SJCRH30 (cell line): ENCODE data around the gene CD63. TPM values are rescaled to one million over a fixed set of nuclear protein-coding genes. Genes with fewer than 3 reads are reported as not detected.

Experiments
- DNase-seq, 2 experiments: peaks; one replicate each; pipeline ENCODE4 v3.0.0-alpha.2; 2015 to 2020
- H3K27ac ChIP-seq: fragments of 250-450 bp; sonication (Bioruptor Pico); 2 replicates; pipeline ENCODE4 v1.5.1; 2020; ENCODE audit warnings: mild to moderate bottlenecking, moderate library complexity
- H3K27me3 ChIP-seq: fragments of 250-450 bp; sonication (Bioruptor Pico); 2 replicates; pipeline ENCODE4 v1.5.1; 2020; ENCODE audit warnings: mild to moderate bottlenecking, moderate library complexity
- H3K36me3 ChIP-seq: fragments of 250-450 bp; sonication (Bioruptor Pico); 2 replicates; pipeline ENCODE4 v1.5.1; 2020; ENCODE audit warnings: mild to moderate bottlenecking, moderate library complexity
- H3K4me1 ChIP-seq: fragments of 250-450 bp; sonication (Bioruptor Pico); 2 replicates; pipeline ENCODE4 v1.5.1; 2020; ENCODE audit warnings: mild to moderate bottlenecking, moderate library complexity
- H3K4me3 ChIP-seq: fragments of 250-450 bp; sonication (Bioruptor Pico); 2 replicates; pipeline ENCODE4 v1.5.1; 2020; ENCODE audit warnings: mild to moderate bottlenecking, moderate library complexity
- H3K9me3 ChIP-seq: fragments of 250-450 bp; sonication (Bioruptor Pico); replicated peaks from 2 replicates; pipeline ENCODE4 v1.5.1; 2020; ENCODE audit warnings: mild to moderate bottlenecking, moderate library complexity
- total RNA-seq: library from RNA; depleted of rRNA; stranded (reverse); fragments of >200 nt; shearing (Covaris generic); gene quantifications from 2 replicates; pipeline ENCODE4 v1.2.3, GENCODE V29; 2014

CD63 gene
- total RNA-seq, 1 experiment from 2014 or later = 598 TPM

DNA sequence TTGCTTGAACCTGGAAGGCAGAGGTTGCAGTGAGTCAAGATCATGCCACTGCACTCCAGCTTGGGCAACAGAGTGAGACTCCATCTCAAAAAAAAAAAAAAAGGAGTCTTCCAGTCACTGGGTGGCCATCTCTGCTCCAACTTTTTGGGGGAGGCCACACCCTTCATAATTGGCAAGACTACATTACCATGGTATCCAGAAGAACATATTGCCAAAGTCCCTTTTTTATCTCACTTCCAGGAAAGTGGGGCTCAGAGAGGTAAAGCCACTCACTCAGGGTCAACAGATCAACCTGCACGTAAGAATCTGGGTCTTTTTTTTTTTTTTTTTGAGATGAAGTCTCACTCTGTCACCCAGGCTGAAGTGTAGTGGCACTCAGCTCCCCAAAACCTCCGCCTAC, 5.0 kb upstream of the CD63 start:
- Histone ChIP-seq H3K9me3 (no peaks in the 10 kb centered on the region), H3K36me3 (no peaks in the 10 kb centered on the region), H3K4me1 (peaks cover 15% of the 10 kb centered on the region), H3K27ac (no peak overlapping the region), H3K4me3 (no peak overlapping the region), H3K27me3 (no peaks in the 10 kb centered on the region)
- no peak for DNase-seq

DNA sequence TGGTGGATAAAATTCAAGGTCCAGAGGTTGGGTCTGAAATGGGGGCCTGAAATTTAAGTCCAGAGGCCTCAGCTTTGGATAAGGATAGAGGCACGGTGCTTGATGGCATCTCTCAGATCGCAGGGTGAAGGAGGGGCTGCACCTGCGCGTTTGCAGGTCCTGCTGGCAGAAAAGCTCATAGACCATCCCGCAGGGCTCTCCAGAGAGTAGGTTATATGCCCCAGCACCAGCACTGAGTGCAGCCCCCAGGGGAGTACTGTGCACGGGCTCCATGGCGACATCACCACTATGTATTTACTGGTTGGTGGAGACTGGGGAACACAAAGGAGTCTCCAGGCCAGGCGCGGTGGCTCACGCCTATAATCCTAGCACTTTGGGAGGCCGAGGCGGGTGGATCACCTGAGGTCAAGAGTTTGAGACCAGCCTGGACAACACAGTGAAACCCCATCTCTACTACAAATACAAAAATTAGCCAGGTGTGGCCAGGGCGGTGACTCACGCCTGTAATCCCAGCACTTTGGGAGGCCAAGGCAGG, 4.3 kb upstream of the CD63 start:
- Histone ChIP-seq H3K36me3 (no peaks in the 10 kb centered on the region), H3K4me1 (peaks cover 15% of the 10 kb centered on the region), H3K9me3 (no peaks in the 10 kb centered on the region), H3K4me3 (no peak overlapping the region), H3K27ac (no peak overlapping the region), H3K27me3 (no peaks in the 10 kb centered on the region)
- DNase-seq = no peak

GRCh38 chr12:55732288-55732687, 3.5 kb upstream of the CD63 start:
- Histone ChIP-seq H3K4me1 (peaks cover 11% of the 10 kb centered on the region), H3K36me3 (peaks cover under 1% of the 10 kb centered on the region; the same call in 1 of the 2 replicates), H3K27me3 (no peaks in the 10 kb centered on the region), H3K9me3 (no peaks in the 10 kb centered on the region), H3K4me3 (no peak overlapping the region), H3K27ac (no peak overlapping the region)
- no peak for DNase-seq

DNA sequence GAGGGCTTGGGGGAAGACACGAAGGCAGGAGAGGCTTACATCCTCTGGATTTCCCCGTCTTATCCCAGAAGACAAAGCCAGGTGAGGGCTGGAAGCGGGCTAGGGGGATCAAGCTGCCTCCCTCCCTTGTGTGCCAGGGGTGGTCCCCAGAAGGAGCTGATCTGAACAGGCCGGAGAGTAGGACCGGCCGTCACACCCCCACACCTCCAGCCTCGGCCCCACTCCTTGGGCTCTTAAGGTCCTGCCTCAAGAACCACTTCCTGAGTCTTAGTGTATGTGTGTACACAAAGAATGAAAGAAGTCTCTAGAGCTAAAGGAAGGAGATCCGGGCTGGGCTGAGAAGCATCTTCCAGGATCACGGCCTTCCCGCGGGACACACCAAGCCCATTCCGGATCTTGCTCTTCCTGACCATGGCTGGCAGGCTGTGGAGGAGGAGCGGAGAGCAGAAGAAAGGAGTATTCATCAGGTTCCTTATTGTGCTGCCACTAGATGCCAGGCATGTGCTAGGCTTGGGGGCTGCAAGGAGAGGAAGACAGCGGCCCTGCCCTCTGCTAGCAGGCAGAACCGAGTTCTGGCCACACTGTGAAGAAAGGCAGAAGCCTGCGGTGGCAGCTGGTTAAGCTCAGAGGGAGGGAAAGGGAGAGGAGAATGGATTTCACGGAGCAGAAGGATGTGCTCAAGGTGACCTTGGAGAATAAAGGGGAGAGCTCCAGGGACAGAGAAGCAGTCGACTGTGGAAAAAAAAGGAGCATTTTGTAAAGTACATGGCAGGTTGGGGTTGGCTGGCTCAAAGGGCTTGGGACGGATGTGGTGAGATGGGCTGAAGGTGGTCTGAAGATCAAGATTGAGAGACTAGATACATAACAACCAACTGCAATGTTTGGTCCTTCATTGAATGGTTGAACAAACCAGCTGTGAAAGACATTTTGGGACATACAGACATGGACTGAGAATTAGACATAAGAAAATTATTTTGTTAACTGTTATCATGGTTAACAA, 1.3 kb upstream of the CD63 start:
- Histone ChIP-seq H3K4me1 (peaks cover 9% of the 10 kb centered on the region), H3K27me3 (no peaks in the 10 kb centered on the region), H3K27ac (peak overlapping the region; percentile 99), H3K4me3 (peak overlapping the region; percentile 71), H3K36me3 (peaks cover 21% of the 10 kb centered on the region), H3K9me3 (no peaks in the 10 kb centered on the region)
- peak; percentile 67 to 71 for DNase-seq

DNA sequence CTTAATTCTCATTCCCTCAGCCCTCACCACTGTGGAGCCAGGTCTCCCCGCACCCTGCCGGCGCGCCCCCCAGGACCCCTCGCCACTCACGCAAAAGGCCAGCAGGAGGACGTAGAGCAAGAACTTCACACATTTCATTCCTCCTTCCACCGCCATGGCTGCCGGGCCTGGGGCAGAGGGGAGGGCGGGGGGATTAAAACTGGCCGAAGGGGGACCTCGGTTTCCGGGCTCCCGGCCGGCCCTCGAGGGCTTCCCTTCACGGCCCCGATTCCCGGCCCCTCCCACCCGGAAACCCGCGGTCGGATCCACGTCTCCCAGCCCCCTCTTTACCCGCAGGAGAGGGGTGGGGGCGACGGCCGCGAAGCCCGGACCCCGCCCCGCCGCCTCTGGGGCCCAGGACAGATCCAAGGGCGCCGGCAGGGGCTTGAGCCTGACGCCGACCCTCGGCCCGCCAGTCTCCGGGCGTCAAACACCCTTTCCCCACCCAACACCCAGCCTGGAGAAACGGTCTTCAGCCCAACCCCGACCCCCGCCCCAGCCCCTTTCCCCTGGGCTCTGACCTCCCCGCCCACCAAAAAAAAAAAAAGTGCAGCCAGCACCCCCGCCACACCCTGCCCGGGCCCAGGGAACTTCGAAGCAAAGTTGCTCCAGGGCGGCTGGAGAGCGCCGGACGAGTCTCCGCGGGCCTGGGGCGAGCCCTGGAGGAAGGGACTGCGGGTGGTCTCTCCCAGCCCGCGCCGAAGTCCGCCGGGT, 447 bp downstream of the CD63 start:
- H3K4me1 ChIP-seq = peaks cover 9% of the 10 kb centered on the region
- peak; percentile 67 to 73 for DNase-seq
- no peaks in the 10 kb centered on the region for H3K27me3 ChIP-seq

DNA sequence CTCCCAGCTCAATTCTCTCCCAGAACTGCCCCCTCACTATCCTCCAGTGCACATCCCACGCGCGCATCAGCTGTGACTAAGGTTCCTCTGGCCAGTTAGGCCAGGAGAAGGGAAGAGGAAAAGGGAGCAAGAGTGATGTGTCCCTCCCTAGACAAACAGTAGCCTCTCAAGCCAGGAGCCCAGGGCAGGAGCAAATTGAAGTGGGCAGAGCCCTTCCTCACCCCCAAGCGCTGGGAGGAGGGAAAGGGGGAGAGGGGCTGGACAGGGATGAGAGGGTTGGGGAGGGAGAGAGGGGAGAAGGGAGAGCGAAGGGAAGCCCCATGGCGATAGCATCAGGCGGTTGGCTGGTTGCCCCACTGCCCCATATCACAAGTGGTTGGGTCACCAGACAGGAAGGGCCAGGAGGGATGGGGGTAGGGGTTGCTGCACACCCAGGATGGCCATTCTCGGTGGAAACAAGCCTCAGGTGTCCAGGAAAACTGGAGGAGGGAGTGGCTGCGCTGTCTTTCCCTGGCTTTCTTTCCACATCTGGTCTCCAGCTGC, 1.1 kb downstream of the CD63 start:
- H3K27ac ChIP-seq = peak overlapping the region; percentile 99
- peaks cover 9% of the 10 kb centered on the region for H3K4me1 ChIP-seq
- DNase-seq = peak in 1 of 2 experiments; percentile 30
- peak overlapping the region; percentile 71 for H3K4me3 ChIP-seq
- no peaks in the 10 kb centered on the region for H3K27me3 ChIP-seq
- H3K36me3 ChIP-seq = peaks cover 37% of the 10 kb centered on the region
- H3K9me3 ChIP-seq = no peaks in the 10 kb centered on the region

More for the DNA sequence above, 447 bp downstream of the CD63 start:
- H3K27ac ChIP-seq = peak overlapping the region; percentile 99
- peaks cover 35% of the 10 kb centered on the region for H3K36me3 ChIP-seq
- H3K9me3 ChIP-seq = no peaks in the 10 kb centered on the region
- peak overlapping the region; percentile 71 for H3K4me3 ChIP-seq

GRCh38 chr12:55726971-55727370, 1.8 kb downstream of the CD63 start:
- H3K27me3 ChIP-seq = no peaks in the 10 kb centered on the region
- H3K4me3 ChIP-seq = peak overlapping the region; percentile 71
- H3K27ac ChIP-seq = no peak overlapping the region
- H3K9me3 ChIP-seq = no peaks in the 10 kb centered on the region
- no peak for DNase-seq
- H3K4me1 ChIP-seq = peaks cover 9% of the 10 kb centered on the region
- peaks cover 37% of the 10 kb centered on the region for H3K36me3 ChIP-seq

DNA sequence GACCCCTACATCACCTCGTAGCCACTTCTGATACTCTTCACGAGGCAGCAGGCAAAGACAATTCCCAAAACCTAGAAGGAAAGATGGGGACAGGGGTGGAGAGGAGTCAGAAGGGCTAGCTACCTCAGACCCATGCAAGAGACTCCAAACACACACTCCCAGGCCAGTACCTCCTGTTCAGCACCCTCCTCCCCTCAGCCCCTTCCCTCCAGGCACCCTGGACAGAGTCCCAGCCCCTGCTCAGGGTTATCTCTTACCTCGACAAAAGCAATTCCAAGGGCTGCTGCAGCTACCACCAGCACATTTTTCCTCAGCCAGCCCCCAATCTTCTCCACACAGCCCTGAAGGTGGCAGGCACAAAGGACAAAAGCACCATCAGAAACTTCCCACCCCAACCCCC, 3.3 kb downstream of the CD63 start:
- no peaks in the 10 kb centered on the region for H3K9me3 ChIP-seq
- no peaks in the 10 kb centered on the region for H3K27me3 ChIP-seq
- H3K4me3 ChIP-seq = no peak overlapping the region
- no peak overlapping the region for H3K27ac ChIP-seq
- no peak for DNase-seq
- peaks cover 10% of the 10 kb centered on the region; the same call in 1 of the 2 replicates for H3K4me1 ChIP-seq
- H3K36me3 ChIP-seq = peaks cover 37% of the 10 kb centered on the region

DNA sequence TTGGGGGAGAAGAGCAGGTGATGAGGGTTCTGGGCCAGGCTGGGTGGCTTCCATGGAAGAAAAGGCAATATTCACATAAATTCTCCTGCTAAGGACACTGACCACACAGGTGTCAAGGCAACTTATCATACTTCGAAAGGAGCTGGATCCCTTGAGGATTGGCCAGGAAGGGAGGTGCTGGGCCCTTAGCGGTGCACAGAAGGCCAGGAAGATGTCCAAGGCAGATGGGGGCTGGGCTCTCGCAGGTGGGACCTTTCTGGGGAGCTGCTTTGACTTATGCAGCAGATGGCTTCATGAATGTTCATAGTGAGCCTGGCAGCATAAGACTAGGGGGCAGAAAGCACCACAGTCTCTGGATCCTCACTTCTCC, 3.9 kb downstream of the CD63 start:
- Histone ChIP-seq H3K27ac (no peak overlapping the region), H3K4me3 (no peak overlapping the region), H3K36me3 (peaks cover 37% of the 10 kb centered on the region), H3K9me3 (no peaks in the 10 kb centered on the region), H3K27me3 (no peaks in the 10 kb centered on the region), H3K4me1 (peaks cover 14% of the 10 kb centered on the region)
- DNase-seq = no peak

DNA sequence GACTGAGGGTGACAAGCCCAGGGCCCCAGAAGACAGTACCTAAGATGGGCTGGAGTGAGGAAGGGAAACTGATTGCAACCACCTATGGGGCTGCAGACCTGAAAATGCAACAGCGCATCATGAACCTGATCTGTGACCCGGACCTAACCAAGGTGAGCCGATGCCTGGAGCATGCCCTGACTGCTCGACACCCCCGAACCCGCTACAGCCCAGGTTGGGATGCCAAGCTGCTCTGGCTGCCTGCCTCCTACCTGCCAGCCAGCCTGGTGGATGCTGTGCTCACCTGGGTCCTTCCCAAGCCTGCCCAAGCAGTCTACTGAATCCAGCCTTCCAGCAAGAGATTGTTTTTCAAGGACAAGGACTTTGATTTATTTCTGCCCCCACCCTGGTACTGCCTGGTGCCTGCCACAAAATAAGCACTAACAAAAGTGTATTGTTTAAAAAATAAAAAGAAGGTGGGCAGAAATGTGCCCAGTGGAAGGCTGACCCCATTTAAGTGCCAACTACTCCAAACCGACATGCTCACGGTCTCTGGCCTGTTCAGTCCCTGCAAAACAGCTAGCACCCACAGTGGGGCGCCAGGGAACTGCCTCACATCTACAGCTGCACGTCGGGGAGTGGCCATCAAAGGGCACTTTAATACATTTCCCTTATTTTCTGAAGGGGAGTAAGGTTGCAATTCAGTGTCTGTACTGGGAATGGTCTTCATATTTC, 4.4 kb downstream of the CD63 start:
- H3K27ac ChIP-seq = no peak overlapping the region
- no peaks in the 10 kb centered on the region for H3K27me3 ChIP-seq
- DNase-seq = peak; percentile 48 to 65
- H3K36me3 ChIP-seq = peaks cover 37% of the 10 kb centered on the region
- no peaks in the 10 kb centered on the region for H3K9me3 ChIP-seq
- H3K4me3 ChIP-seq = no peak overlapping the region
- peaks cover 17% of the 10 kb centered on the region for H3K4me1 ChIP-seq

GRCh38 chr12:55723516-55724225, 5.1 kb downstream of the CD63 start:
- DNase-seq = no peak
- peaks cover 20% of the 10 kb centered on the region for H3K4me1 ChIP-seq
- H3K27ac ChIP-seq = no peak overlapping the region
- peaks cover 37% of the 10 kb centered on the region for H3K36me3 ChIP-seq
- no peaks in the 10 kb centered on the region for H3K9me3 ChIP-seq
- no peaks in the 10 kb centered on the region for H3K27me3 ChIP-seq
- H3K4me3 ChIP-seq = no peak overlapping the region

- H3K9me3 ChIP-seq = no peaks in the 10 kb centered on the region
- H3K27me3 ChIP-seq = no peaks in the 10 kb centered on the region
- peaks cover 37% of the 10 kb centered on the region for H3K36me3 ChIP-seq
- H3K27ac ChIP-seq = no peak overlapping the region
- H3K4me1 ChIP-seq = peaks cover 27% of the 10 kb centered on the region
- H3K4me3 ChIP-seq = no peak overlapping the region
- DNase-seq = no peak
Measured at GRCh38 chr12:55722948-55723347, 5.9 kb downstream of the CD63 start.

DNA sequence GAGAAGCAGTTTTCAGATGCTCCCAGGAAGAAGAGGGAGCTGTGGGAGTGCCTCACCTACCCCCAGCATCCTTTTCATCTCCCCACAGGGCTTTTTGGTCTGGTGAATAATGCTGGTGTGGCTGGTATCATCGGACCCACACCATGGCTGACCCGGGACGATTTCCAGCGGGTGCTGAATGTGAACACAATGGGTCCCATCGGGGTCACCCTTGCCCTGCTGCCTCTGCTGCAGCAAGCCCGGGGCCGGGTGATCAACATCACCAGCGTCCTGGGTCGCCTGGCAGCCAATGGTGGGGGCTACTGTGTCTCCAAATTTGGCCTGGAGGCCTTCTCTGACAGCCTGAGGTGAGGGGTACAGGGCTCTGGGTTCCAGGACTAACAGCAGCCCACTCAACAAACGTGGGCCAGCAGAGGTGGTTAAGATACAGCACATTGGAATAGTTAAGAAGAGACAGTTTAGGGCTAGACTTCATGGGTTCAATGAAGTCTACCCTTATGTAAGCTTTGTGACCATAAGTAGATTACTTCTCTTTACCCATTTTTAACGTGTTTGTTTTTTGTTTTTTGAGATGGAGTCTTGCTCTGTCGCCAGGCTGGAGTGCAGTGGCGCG, 7.1 kb downstream of the CD63 start:
- Histone ChIP-seq H3K9me3 (no peaks in the 10 kb centered on the region), H3K4me3 (no peak overlapping the region), H3K36me3 (peaks cover 31% of the 10 kb centered on the region), H3K4me1 (peaks cover 32% of the 10 kb centered on the region), H3K27ac (peak overlapping the region; percentile 3; the same call in 1 of the 2 replicates), H3K27me3 (no peaks in the 10 kb centered on the region)
- DNase-seq = no peak
